M059J (cell line): ENCODE results near the gene LRBA. TPM values are rescaled to one million over a fixed set of nuclear protein-coding genes. Genes with fewer than 3 reads are reported as not detected.

Experiments used
- DNase-seq: peaks from one replicate; pipeline ENCODE4 v3.0.0-alpha.2; 2012; ENCODE audit warnings: low read depth
- total RNA-seq: library from RNA; depleted of rRNA; stranded (reverse); fragments of >200 nt; shearing (Covaris generic); gene quantifications from 2 replicates; pipeline ENCODE4 v1.2.3, GENCODE V29; 2014

Gene LRBA
- total RNA-seq, 1 experiment from 2014 or later, result 28.9 TPM

- DNase-seq, result peak; percentile 27
Observed at GRCh38 chr4:150588316-150588715, 426.8 kb downstream of the LRBA start.

- DNase-seq, result no peak
Observed at GRCh38 chr4:150586162-150586810, 428.8 kb downstream of the LRBA start.

- no peak for DNase-seq
Observed at GRCh38 chr4:150585611-150586010, 429.5 kb downstream of the LRBA start.

GRCh38 chr4:150584111-150584915 is 430.8 kb downstream of the LRBA start:
- DNase-seq, result peak; percentile 1

GRCh38 chr4:150583287-150584110 is 431.6 kb downstream of the LRBA start:
- peak; percentile 77 for DNase-seq

- peak; percentile 62 for DNase-seq
Observed at GRCh38 chr4:150582873-150583286, 432.2 kb downstream of the LRBA start.

- DNase-seq, result peak; percentile 50
Observed at GRCh38 chr4:150582146-150582872, 432.8 kb downstream of the LRBA start, which contains the start of gene MAB21L2. MAB21L2 (plus strand) TSS chr4:150582151; CDS start chr4:150583030, 879 bp downstream.

- DNase-seq, result peak; percentile 86
Observed at GRCh38 chr4:150581641-150582051, 433.4 kb downstream of the LRBA start.

GRCh38 chr4:150581056-150581605 is 434.0 kb downstream of the LRBA start:
- DNase-seq, result peak; percentile 5

- no peak for DNase-seq
Observed at GRCh38 chr4:150580306-150580705, 434.8 kb downstream of the LRBA start.

- peak; percentile 52 for DNase-seq
Observed at GRCh38 chr4:150579551-150580234, 435.4 kb downstream of the LRBA start.

- DNase-seq, result peak; percentile 45
Observed at GRCh38 chr4:150578745-150579501, 436.2 kb downstream of the LRBA start.

- DNase-seq, result no peak
Observed at GRCh38 chr4:150577796-150578195, 437.3 kb downstream of the LRBA start.

- no peak for DNase-seq
Observed at GRCh38 chr4:150574678-150575077, 440.4 kb downstream of the LRBA start.

GRCh38 chr4:150573534-150573933 is 441.6 kb downstream of the LRBA start:
- peak; percentile 45 for DNase-seq

GRCh38 chr4:150572704-150573504 is 442.2 kb downstream of the LRBA start:
- no peak for DNase-seq

GRCh38 chr4:150570862-150571261 is 444.2 kb downstream of the LRBA start:
- DNase-seq, result peak; percentile 8

- DNase-seq, result no peak
Observed at GRCh38 chr4:150569998-150570535, 445.0 kb downstream of the LRBA start.
